GM21717 (cell line): ENCODE data around the gene DRGX.
A peak's percentile ranks its signal among the peaks of the same experiment; 100 is the strongest.

Experiments
- ATAC-seq: cut with Tn5 transposase; IDR thresholded peaks from one replicate; pipeline ENCODE4 v1.9.1; 2021; ENCODE audit warnings: mild to moderate bottlenecking, moderate library complexity; ENCODE audit not compliant: unreplicated experiment

DRGX gene

DNA sequence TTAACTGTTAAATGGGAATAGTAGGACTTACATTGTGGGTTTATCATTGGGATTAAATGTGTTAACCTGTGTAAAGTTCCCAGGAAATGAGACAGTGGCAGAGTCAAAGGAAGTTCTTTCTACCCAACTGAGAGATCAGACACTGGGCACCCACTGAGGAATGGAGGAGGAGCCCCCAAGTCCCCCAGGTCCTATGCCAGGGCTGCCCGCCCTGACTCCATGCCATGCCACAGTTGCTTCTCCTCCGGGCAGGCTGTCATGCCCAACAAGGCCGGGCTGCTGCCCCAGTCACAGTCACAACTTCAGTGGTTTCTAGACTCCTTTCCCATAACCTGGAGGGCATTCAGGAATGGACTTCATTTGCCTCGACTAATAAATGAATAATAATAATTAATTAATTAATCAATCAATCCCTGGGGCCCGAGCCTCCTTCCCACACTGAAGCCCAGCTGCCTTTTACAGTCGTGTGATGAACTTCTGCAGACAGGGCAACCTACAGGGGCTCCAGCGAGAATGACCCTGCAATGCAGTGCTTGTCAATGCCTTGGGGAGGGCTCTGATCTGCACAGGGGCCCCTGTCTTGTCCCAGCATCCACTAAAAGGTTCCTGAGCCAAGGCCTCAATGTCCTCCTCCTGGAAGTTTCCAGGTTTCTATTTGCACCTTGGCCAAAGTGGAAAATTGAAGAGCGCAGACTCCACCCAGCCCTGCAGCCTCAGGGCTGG, 32.4 kb downstream of the DRGX start:
- no peak for ATAC-seq

DNA sequence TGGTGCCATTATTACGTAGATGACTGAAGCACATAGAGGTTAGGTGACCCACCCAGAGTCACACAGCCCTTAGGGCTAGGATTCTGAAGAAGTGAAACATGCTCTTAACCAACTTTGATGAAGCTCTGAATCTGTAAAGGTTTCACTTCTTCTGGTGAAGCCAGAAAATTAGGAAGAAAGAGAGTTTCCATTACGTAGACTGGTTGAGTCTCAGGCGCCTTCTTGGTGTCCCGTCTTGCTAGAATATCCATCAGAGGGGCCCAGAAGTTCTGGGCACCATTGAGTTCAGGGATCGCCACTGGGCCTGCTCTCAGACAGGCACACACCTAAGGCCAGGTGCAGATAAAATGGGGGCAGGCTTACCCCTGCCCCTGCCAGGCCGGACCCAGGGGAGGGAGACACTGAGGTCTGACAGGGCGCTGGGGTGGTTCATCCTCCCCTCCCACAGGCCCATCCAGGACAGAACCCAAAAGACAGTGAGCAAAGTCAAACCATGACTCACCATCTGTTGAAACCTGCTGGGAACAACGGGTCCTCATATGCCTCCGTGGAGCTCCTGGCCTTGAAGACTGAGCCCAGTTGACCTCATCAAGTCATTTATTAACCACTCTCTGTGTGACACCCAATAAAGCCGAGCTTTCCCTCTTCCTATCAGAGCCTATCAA, 33.2 kb downstream of the DRGX start:
- ATAC-seq = peak; percentile 93

GRCh38 chr10:49361735-49362568, 33.9 kb downstream of the DRGX start:
- ATAC-seq = no peak

GRCh38 chr10:49361178-49361554, 34.7 kb downstream of the DRGX start:
- no peak for ATAC-seq

- ATAC-seq = no peak
Measured at GRCh38 chr10:49360271-49361177, 35.4 kb downstream of the DRGX start.

GRCh38 chr10:49359349-49360270, 36.3 kb downstream of the DRGX start:
- ATAC-seq = no peak

GRCh38 chr10:49357910-49358309, 38.0 kb downstream of the DRGX start:
- ATAC-seq = no peak

- ATAC-seq = no peak
Measured at GRCh38 chr10:49356944-49357343, 38.9 kb downstream of the DRGX start.

- ATAC-seq = no peak
Measured at GRCh38 chr10:49356181-49356580, 39.7 kb downstream of the DRGX start.

DNA sequence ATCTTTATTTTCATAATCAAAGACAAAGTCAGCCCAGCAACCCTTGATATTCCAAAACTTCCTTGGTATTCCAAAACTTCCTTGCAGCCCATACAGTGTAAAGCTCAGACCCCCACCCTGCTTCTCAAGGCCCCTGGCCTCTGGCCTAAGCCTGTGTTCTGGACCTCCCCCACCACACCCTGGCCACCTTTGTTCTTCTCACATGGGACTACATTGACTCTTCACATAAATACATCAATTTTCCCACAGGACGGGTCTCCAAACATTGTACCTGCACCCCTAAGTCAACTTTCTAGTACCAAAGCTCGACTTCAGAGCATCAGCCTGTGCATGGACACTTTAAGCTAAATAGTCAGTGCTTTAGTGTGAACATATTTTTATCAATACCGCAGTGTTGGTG, 40.7 kb downstream of the DRGX start:
- ATAC-seq = no peak

DNA sequence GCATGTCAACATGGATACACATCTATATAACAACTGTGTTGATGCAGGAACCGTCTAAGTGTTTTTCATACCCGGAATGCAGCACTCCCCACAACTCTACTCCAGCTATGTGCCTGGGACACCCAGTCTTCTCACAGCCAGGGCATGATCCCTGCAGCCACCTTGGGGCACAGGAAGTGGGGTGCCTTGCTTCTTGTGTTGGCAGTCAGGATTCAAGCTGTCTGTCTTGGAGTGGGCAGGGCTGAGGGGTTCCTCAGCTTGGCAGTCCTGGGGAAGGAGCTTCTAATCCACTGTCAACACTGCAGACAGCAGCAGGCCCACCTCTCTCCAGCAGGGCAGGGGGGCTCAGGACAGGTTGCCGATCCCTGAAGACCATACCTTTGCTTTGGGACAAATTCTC, 41.3 kb downstream of the DRGX start:
- ATAC-seq = no peak

- ATAC-seq = no peak
Measured at GRCh38 chr10:49353895-49354566, 41.9 kb downstream of the DRGX start.

DNA sequence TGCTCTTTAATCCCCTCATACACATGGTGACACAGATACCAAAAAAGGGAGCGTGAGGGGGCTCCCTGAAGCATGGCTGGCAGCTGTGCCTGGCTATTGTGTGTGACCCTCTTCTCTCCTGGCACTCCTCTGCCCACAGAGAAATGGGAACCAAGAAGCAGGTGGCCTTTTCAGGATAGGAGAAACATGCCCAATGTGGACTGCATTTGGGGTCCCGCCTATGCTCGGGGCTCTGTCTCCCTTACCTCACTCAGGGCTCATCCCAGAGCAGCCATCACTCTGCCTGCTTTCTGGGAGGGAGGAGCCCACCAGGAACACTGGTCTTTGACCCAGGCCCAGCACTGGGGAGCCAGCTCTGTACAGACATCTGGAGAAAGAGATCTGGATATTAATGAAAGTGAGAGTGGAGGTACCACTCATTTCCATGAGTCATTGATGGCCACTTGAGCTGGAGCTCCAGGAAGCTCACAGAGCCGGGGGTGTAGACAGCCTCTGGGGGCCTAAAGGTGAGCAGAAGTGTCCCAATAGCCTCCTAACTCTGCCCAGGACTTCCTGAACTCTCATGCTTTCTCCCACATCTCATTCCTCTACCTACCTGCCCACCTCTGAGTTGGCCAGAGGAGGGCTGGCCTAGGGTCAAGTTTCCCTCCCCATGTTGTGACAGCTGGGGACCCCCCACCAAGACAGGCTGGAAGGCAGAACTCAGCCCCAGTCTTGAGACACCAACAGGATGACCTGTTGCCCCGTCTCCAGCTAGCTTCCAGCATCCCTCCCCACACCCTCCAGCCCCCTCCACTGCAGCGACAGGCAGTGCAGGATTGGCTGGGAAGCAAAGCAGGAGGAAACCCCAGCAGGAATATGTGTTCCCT, 42.6 kb downstream of the DRGX start:
- ATAC-seq = no peak

DNA sequence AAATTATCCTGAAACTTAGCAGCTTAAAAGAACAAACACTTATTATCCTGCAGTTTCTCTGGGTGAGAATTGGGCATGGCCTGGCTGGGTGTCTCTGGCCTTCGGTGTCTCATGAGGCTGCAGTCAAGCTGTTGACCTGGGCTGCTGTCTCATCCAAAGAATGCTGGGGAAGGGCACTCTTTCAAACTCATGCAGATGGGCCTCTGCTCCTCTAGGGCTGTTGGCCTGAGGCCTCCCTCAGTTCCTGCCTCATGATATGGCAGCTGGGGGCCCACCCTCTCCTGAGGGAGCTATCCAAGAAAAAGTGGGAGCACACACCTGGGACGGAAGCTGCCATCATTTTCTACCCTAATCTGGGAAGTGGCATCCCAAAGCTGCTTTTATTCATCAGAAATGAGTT, 43.6 kb downstream of the DRGX start:
- ATAC-seq = no peak

DNA sequence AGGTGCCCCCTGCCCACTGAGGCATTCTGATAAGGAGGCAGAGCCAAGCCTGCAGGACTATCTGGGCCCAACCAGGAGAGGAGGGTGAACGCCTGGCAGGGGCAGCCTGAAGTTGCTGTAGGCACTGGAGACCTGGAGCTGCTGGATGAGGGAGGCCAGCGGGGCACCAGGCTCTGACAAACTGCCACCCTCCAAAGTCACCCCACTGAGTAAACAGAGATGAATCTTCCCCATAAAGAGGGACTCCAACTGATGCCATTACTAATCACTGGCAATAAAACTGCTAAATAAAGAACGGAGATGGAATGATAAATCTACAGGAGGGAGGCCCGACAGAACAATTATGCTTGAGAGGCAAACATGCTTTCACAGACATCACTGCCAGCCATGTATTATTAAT, 44.2 kb downstream of the DRGX start:
- ATAC-seq = no peak

- no peak for ATAC-seq
Measured at GRCh38 chr10:49350846-49351532, 44.9 kb downstream of the DRGX start.

GRCh38 chr10:49350138-49350537, 45.8 kb downstream of the DRGX start:
- no peak for ATAC-seq

DNA sequence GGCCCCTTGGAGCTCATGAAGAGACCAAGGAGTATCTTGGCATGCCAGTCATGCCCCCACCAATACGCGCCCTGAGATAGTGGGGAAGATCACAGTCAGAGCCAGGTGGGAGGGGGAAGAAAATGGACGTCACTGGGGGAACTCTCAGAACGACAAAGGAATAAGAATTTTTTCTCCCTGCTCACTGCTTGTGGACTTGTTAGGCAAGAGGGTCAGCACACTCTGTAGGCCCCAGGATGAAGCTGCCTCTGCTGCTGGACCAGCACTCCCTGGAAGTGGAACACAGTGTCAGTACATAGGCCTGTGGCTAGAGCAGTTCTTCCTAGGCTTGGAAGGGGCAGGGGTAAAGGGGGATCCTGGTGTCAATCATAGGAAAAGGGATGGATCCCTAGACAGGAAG, 46.5 kb downstream of the DRGX start:
- no peak for ATAC-seq
